IPS-NIHi7 (cell line): ENCODE data around the gene IMP3.
"Not testable (repeated sequence)": the region's sequence is repeated elsewhere in the genome, so short reads cannot be mapped to it uniquely, and the experiment has no call there.

Source experiments
- DNase-seq: peaks from one replicate; pipeline ENCODE4 v3.0.0; 2012; ENCODE audit warnings: mixed read lengths; ENCODE audit errors: extremely low spot score

IMP3 gene

DNA sequence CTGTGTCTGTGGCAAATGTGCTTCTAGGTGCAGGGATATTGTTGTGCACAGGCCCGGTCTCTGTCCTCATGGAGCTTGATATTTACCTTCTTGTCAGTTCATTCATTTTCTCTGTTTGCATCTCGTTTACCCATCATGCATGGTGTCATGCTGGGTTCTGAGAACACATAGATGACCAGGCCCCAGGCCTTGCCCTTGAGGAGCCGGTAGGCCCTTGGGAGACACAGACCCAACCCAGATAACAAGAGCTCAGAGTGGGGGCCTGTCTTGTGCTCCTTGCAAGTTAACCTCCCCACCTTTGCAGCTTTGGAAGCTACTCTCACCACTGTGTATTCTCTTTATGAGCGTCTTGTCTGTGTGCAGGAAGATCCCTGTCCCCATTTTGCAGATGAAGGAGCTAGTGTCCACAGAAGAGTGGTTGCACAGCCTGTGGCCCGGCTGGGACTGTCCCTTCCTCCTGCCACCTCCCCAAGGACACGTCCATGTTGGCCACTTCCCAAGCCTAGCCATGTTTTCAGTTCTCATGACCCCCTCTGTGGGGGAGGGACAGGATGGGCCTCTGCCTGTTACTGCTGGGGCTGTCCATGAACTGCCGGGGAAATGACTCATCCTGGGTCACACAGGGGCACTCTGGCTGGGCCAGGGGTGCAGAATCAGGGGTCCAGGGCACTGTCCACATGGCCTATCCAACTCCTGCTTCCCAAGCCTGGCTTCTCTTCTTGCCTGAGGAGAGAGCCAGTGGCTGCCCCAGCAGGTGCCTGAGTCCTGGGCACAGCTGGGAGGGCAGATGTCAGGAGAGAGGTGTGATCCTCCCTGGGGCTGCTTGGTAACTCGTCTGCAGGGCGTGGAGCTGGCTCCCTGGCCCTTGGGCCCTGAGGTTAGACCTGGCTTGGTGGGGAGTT lies 11.1 kb upstream of the IMP3 start:
- no peak for DNase-seq

DNA sequence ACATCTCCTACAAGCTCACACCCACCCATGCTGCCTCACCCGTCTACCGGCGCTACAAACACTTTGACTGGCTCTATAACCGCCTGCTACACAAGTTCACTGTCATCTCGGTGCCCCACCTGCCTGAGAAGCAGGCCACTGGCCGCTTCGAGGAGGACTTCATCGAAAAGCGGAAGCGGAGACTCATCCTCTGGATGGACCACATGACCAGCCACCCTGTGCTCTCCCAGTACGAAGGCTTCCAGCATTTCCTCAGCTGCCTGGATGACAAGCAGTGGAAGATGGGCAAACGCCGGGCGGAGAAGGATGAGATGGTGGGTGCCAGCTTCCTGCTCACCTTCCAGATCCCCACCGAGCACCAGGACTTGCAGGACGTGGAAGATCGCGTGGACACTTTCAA lies 9.8 kb upstream of the IMP3 start:
- no peak for DNase-seq

DNA sequence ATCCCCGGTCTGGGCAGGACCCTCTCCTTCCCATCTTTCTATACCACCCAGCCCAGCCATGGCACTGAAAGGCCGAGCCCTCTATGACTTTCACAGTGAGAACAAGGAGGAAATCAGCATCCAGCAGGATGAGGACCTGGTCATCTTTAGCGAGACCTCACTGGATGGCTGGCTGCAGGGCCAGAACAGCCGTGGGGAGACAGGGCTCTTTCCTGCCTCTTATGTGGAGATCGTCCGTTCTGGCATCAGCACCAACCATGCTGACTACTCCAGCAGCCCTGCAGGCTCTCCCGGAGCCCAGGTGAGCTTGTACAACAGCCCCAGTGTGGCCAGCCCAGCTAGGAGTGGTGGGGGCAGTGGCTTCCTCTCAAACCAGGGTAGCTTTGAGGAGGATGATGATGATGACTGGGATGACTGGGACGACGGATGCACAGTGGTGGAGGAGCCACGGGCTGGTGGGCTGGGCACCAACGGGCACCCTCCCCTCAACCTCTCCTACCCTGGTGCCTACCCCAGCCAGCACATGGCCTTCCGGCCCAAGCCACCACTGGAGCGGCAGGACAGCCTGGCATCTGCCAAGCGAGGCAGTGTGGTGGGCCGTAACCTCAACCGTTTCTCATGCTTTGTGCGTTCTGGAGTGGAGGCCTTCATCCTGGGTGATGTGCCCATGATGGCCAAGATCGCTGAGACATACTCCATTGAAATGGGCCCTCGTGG lies 9.2 kb upstream of the IMP3 start:
- DNase-seq, result no peak

DNA sequence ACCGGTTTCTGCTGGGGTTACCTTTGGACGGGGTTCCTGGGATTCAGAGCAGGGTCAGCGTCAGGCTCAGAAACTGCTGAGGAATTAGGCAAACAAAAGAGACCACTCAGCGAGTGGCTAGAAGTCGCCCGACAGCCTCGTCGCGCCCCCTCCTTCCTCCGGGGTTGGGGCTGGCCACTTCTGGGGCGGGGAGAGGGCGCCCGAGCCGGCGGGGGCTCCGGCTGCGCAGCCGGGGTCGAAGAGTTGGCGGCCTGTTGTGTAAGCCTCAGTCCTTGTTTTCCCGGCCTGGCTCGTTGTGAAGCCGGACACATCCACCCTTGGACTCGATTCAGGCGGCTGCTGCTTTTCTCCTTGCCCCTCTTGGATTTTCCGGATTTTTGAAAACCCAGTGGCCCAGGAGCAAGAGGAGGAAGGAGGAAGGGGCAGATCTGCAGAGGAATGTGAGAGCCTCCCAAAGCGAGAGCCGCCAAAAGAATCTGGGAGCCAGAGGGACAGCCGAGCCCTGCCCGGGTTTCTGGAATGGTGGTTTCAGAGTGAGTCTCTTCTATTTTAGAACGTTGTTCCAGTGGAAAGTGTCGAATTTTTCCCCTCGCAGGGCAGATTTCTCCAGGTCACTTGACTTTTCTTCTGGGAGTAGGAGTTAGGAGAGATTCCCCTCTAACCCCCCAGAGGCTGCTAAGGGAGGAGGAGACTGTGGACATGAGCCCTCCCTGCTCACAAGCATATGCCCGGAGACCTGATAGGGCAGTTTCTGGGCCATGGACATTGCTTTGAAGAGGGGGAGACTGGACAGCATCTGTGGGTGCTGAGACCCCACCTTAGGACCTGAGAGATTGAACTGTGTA lies 8.4 kb upstream of the IMP3 start:
- DNase-seq, result peak; percentile 78

DNA sequence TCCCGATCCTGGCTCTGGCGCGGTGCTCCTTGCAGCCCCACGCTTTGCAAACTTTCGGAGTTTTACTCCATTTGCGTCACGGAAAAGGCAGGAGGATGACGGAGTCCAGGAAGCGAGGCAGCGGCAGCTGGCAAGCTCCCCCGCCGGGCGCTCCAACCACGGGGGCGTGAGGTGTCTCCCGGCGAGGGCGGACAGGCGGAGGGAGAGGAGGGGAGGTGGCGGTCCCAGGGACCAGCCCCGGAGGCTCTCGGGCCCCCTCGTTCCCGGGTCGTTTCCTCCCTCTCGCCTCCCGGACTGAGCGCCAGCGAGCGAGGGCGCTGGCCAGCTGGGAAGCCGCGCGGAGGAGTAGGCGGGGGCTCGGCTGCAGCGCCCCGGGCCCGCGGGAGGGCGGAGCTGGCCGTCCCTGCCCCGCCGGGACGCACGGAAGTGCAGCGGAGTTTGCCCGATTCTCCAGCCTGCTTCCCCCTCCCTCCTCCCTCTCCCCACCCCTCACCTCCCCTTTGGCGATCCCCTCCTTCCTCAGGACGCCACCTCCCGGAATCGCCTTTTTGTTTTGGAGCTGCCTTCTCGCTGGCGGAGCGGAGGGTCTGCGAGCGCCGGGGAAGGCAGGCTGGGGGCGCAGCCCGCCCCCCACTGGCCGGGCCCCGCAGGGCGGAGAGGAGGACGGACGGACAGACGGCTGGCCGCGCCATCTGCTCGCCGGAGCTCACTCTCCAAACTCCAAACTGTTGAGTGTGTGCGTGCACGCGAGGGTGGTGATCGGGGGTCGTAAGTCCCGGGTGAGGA lies 7.5 kb upstream of the IMP3 start, which contains the start of gene SNX33:
TSS of gene SNX33 (plus strand) at position 543 of the 786 bp plus-strand sequence. CDS start 1,191 bp downstream, outside the sequence.
- DNase-seq, result peak; percentile 91

DNA sequence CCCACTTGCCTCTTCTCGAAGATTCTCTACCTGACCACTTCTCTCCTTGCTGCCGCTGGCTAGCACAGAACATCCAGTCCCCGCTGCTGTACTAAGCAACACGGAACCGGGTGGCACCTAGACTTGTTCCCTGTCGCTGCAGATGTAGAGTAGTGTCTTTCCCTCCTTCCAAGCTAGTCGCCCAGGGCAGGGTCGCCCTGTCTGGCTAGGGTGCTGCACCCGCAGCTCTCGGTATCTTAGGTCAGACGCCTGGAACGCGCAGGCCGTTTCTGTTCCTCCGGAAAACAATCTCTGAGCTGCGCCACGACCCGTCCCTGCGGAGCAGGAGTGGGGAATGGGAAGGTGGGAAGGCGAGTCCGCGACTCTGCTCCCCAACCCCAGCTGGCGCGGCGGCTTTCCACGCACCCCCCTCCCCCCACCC lies 6.9 kb upstream of the IMP3 start:
- no peak for DNase-seq

DNA sequence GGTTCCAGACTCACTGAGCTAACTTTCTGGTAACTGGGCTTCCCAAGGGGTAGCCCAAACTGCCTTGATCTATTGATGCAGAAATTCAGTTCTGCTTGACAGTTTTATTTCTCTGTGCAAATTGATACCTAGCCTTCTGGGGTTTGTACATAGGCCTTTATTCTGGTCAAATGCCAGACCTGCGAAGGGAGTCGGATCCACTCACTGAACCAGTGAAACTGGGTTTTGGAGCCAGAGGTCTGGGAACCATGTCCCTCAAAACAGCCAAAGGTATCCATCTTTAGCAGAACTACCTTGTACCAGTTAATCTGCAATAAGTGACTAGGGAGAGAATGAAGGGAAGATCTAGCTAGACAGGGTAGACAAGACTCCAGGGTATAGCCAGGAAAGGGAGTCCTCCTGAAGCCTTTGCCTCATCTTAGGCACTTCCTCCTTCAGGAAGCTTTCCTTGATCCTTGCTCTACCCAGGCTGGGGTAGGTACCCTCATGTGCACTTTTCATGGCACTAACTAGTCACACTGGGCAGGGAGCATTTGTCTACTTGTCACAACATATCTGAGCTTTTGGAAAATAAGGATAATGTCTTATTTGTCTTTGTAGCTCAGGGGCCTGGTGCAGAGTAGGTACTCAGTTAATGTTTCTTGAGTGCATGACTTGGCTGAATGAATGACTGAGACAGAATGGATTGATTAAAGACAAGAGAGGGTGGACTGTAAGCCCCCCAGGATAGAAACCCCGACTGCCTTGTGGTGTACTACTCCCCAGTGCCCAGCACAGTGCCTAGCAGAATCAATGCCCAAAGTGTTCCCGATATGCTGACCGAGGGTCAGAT lies 6.3 kb upstream of the IMP3 start:
- DNase-seq, result no peak

DNA sequence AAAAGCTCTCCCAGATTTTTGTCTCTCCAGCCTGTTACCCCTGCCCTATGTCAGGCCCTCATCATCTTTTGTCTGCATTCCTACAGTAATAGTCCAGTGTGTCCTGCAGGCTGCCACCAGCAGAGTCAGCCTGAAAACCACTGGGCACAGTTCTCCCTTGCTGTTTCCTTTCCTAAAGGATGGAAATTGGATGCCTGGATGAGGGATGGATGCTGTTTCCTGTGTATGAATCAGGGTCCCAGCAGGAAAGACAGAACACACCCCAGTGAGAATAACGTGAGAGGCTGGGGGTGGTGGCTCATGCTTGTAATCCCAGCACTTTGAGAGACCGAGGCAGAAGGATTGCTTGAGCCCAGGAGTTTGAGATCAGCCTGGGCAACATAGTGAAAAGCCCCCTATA lies 4.4 kb upstream of the IMP3 start:
- no peak for DNase-seq

DNA sequence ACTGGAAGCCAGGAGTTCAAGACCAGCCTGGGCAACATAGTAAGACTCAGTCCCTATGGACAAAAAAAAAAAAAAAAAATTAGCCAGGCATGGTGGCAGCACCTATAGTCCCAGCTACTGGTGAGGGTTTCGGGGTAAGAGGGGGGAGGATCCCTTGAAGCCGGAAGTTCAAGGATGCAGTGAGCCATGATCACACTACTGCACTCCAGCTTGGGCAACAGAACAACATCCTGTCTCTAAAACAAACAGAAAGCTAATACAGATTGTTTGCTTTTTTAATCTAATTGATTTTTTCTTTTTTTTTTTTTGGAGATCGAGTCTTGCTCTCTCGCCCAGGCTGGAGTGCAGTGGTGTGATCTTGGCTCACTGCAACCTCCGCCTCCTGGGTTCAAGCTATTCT lies 1.6 kb upstream of the IMP3 start:
- no peak for DNase-seq

DNA sequence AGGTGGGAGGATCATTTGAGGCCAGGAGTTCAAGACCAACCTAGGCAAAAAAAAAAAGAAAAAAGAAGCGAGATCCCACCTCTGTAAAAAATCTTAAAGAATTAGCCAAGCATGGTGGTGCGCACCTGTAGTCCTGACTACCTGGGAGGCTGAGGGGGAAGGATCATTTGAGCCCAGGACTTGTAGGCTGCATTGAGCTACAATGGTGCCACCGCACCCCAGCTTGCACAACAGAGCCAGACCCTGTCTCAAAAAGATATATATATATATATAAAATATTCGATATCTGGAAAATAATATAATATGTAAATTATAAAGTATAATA lies 1.1 kb upstream of the IMP3 start:
- no peak for DNase-seq

DNA sequence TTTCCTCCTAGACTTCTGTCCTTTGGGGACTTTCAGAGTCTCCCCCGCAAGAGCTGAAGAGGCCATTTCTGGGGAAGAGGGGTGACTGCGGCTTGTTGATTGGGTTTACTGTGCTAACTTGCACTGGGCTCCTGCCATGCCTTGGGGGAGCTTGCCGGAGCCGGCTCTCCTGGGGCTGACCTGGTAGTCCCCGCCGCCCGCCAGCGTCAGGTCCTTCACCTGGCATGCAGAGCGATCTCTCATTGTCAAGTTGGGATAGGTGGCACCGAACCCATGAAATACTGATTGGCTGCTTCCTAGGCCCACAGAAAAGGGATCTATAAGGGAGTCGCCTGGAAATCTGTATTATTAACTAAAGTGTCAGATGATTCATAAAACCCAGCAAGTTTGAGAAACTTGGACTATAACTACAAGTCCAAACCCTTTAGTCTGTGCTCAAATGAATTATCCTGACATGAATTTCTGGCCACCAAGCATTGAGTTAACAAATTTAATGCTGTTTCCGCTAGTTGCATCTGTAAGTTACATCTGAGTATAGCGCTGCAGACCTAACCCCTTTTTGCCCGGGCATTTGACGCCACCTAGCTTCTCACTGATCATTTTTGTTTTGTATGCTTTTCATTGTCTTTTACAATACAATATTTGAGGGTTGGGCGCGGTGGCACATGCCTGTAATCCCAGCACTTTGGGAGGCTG lies 607 bp upstream of the IMP3 start:
- DNase-seq, result peak; percentile 59

DNA sequence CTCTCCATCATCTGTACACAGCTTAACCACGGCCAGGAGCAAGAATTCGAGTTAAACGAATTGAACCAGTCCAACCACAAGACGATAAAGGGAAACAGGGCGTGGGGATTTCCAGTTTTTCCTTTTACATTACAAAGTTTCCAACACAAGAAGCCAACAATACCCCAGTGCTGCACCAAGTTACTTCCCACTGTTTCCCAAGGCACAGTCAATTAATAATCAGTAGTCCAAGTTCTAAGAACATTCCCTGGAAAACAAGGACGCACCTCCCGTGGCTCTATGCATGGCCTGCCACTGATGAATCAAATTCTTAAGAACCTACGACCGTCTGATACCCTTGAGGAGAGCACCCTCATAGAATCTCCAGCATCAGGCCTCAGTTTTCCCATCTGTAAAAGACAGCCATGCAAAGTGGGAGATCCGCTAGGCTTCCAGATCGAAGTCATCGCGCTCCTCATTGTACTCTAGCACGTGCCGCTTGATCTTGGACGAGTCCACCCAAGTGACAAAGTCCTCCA lies 774 bp downstream of the IMP3 start:
- no peak for DNase-seq

DNA sequence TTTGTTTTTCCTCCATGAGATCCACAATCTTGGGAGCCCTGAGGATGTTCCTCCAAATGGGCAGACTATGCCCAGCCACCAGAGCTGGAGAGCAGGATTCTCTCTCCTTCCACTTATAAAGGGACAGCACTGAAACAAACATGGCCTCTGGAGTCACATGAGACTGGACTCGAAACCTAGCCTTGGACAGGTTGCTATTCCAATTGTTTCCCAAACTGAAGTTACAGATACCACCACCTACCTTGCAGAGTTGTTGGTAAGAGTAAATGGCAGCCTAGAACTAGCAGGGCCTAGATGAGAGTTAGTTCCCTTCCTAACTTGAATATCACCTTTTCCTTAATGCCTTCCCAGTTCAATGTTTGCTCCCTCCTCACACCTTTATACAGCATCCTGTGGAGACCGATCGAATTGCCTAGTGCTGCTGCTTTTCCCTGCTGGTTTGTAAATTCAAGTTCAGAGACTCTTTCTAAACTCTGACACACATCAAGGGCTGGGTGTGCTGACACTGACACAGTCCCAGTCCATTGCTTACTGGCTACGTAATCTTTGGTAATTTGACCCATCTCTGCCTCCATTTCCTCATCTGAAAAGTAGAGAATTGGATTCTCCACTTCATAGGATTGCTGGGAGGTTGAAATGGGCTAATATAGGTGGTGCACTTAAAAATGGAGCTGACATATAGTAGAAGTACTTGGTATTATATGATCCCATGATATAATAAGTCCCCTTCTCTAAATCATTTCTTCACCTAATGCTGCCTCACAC lies 2.6 kb downstream of the IMP3 start:
- no peak for DNase-seq

DNA sequence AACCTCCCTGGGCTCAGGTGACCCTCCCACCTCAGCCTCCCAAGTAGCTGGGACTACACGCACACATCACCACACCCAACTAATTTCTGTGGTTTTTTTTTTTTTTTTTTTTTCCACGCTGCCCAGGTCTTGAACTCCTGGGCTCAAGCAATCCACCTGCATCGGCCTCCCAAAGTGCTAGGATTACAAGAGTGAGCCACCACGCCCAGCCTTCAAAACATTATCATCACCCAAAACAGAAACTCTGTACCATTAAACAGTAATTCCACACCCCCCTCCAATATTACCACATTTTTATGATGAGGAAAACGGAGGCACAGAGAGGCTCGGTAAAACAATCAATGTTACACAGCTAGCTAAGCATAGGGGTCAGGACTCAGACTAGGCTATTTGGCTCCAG lies 4.0 kb downstream of the IMP3 start:
- DNase-seq, result no peak

DNA sequence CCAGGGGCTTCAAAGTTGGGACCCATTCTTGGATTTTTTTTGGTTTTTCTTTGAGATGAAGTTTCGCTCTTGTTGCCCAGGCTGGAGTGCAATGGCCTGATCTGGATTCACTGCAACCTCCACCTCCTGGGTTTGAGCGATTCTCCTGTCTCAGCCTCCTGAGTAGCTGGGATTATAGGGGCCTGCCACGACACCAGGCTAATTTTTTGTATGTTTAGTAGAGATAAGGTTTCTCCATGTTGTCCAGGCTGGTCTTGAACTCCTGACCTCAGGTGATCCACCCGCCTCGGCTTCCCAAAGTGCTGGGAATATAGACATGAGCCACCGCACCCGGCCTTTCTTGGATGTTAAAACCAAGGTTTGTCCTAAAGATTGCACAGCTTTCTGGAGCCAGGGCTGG lies 6.1 kb downstream of the IMP3 start:
- DNase-seq, result not testable (repeated sequence)

DNA sequence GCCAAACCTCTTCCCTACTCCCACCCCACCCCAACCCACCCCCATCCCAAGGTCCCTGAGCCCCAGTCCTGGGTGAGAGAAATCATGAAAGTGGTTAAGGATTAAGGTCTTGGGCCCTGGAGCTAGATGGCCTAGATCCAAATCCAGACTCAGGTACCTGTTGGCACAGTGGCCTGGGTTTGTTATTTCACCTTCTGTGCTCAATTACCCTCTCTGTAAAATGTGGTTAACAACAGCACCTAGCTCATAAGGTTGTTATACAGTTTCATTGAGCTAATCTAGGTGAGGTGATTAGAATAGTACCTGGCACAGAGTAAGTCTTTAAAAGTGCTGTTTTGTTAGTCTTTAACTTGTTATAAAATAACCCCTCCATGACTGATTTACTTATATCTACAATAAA lies 8.1 kb downstream of the IMP3 start:
- no peak for DNase-seq

DNA sequence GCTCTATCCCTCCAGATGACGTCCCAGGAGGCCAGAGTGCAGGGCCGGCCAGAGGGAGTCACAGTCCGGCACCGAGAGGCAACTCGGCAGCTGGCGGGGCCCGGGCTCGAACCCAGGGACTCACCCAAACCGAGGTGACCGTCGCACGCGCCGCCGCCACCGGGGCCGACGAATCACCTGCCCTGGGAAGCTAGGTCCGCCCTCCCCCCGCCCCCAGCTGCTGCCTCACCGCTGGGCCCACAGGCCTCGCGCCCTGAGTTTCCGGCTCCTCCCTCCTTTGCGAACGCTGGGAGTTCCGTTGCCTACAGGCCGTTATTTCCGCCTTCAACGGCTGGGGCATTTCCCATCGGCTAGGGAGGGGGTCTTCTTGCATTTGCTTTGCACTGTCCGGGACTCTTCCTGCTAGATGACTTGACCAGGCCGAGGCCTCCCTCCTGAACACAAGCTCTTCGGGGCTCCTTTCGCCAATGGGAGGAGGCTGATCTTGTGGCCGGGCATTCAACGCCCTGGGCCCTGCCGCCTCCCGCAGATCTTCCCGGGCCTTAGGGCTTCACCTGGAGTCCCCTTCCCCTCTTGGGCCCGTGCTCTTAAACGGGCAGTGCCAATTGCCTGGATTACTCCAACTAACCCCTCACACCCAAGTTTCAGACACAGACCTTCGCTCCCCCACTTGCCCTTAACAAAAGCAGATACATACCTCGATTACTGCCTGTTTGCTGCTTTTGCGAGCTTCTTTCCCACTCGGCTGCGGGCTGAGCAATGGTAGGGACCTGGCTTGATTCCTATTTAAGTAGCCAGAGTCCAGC lies 14.3 kb downstream of the IMP3 start, which contains the start of gene SNUPN:
TSS of gene SNUPN (minus strand) at position 184 of the 806 bp plus-strand sequence. CDS start 4,674 bp downstream, outside the sequence.
- DNase-seq, result peak; percentile 98

DNA sequence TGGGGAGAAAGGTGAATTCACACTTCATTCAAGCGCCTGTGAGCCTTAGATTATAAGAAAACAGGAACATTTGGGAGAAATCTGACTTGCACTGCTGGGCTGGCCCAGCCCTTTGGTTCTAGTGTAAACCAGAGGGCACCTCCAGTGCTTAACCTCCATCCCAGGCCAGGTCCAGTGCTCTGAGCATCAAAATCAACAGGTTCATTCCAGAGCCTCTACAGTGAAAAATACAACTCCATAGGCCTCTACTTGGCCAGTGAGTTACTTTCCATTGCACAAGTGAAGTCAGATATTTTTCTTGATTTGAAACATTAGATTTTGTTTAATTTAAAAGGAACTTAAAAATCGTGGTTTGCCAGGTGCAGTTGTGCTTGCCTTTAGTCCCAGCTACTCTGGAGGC lies 17.5 kb downstream of the IMP3 start:
- no peak for DNase-seq
